IMR-90 (cell line): ENCODE data around the gene TAT. TPM values are rescaled to one million over a fixed set of nuclear protein-coding genes. Genes with fewer than 3 reads are reported as not detected.

Experiments used
- ATAC-seq: fragments of 200-7000 bp; cut with Tn5 transposase; 2 replicates; pipeline ENCODE4 v1.9.1; 2020; ENCODE audit warnings: low read depth, mild to moderate bottlenecking, moderate library complexity
- BruUV-seq: library from RNA; stranded (reverse); fragments of 400-500 nt; replicated peaks from 2 replicates; lab custom pipeline; 2021; lab: Mats Ljungman, UMichigan
- CTCF ChIA-PET: fragments of 300-600 bp; formaldehyde crosslinking; extraction: SDS; loops from one replicate; lab custom pipeline; 2021; ENCODE audit warnings: antibody characterized with exemption; lab: Yijun Ruan, JAX
- POLR2A ChIA-PET: fragments of 300-600 bp; sonication (Branson Sonifier 250); formaldehyde crosslinking; loops from one replicate; lab custom pipeline; 2022; ENCODE audit warnings: antibody characterized with exemption; ENCODE audit not compliant: unreplicated experiment; lab: Charles Lee
- DNase-seq: peaks from one replicate; pipeline ENCODE4 v3.0.0; 2013
- H2AFZ ChIP-seq: replicated peaks from 2 replicates; pipeline ENCODE3; 2013; ENCODE audit warnings: low read length, mild to moderate bottlenecking; ENCODE audit not compliant: poor library complexity
- H2AK5ac ChIP-seq: 2 replicates; pipeline ENCODE4 v1.6.1; 2013; ENCODE audit warnings: low read depth, low read length, inconsistent platforms
- H2AK9ac ChIP-seq: replicated peaks from 2 replicates; pipeline ENCODE3; 2013; ENCODE audit warnings: mild to moderate bottlenecking, low read depth, low read length, moderate library complexity; ENCODE audit not compliant: poor library complexity
- H2BK120ac ChIP-seq: 2 replicates; pipeline ENCODE4 v1.6.1; 2013; ENCODE audit warnings: low read depth, low read length, inconsistent platforms
- H2BK15ac ChIP-seq: 3 replicates; pipeline ENCODE4 v1.6.1; 2013; ENCODE audit warnings: low read depth, low read length, inconsistent platforms
- H2BK20ac ChIP-seq: 2 replicates; pipeline ENCODE4 v1.6.1; 2013; ENCODE audit warnings: low read depth, mild to moderate bottlenecking, inconsistent platforms, low read length, moderate library complexity
- H2BK5ac ChIP-seq: 2 replicates; pipeline ENCODE4 v1.6.1; 2013; ENCODE audit warnings: mild to moderate bottlenecking, low read depth, low read length, inconsistent platforms; ENCODE audit not compliant: poor library complexity, severe bottlenecking
- H3K14ac ChIP-seq: replicated peaks from 2 replicates; pipeline ENCODE4 v1.6.1; 2013; ENCODE audit warnings: low read depth, low read length, inconsistent platforms
- H3K18ac ChIP-seq: 2 replicates; pipeline ENCODE4 v1.6.1; 2013; ENCODE audit warnings: low read depth, low read length, control low read depth
- H3K23ac ChIP-seq: 2 replicates; pipeline ENCODE4 v1.6.1; 2013; ENCODE audit warnings: low read depth, low read length, inconsistent platforms
- H3K27ac ChIP-seq: 2 replicates; pipeline ENCODE4 v1.5.1; 2013; ENCODE audit warnings: mild to moderate bottlenecking, control low read depth, low read length; ENCODE audit not compliant: insufficient read depth
- H3K27me3 ChIP-seq: 2 replicates; pipeline ENCODE4 v1.6.1; 2013; ENCODE audit warnings: low read length; ENCODE audit not compliant: control insufficient read depth, insufficient read depth
- H3K36me3 ChIP-seq: 2 replicates; pipeline ENCODE4 v1.6.1; 2013; ENCODE audit warnings: low read length, mixed read lengths; ENCODE audit not compliant: control insufficient read depth, insufficient read depth
- H3K4ac ChIP-seq: 2 replicates; pipeline ENCODE4 v1.6.1; 2013; ENCODE audit warnings: low read depth, low read length, inconsistent platforms
- H3K4me1 ChIP-seq: 2 replicates; pipeline ENCODE4 v1.6.1; 2013; ENCODE audit warnings: low read length, mixed read lengths; ENCODE audit not compliant: control insufficient read depth, insufficient read depth
- H3K4me2 ChIP-seq: 2 replicates; pipeline ENCODE4 v1.6.1; 2013; ENCODE audit warnings: low read depth, mild to moderate bottlenecking, control low read depth, low read length, moderate library complexity
- H3K4me3 ChIP-seq: 2 replicates; pipeline ENCODE4 v1.5.1; 2013; ENCODE audit warnings: low read depth, mild to moderate bottlenecking, control low read depth, low read length, moderate library complexity; ENCODE audit not compliant: insufficient read depth
- H3K56ac ChIP-seq: 2 replicates; pipeline ENCODE4 v1.6.1; 2013; ENCODE audit warnings: low read length, inconsistent platforms; ENCODE audit not compliant: insufficient read depth; ENCODE audit errors: extremely low read depth
- H3K79me1 ChIP-seq, 2 experiments: 2 replicates each; pipeline ENCODE4 v1.6.1; 2013; ENCODE audit warnings: low read length in 2 of 2, inconsistent platforms in 1 of 2, low read depth in 1 of 2
- H3K9ac ChIP-seq: 2 replicates; pipeline ENCODE4 v1.6.1; 2013; ENCODE audit warnings: low read depth, low read length, control low read depth
- H3K9me1 ChIP-seq: 2 replicates; pipeline ENCODE4 v1.6.1; 2013; ENCODE audit warnings: low read length, inconsistent platforms; ENCODE audit not compliant: insufficient read depth
- H3K9me3 ChIP-seq: 2 replicates; pipeline ENCODE4 v1.6.1; 2013; ENCODE audit warnings: low read length; ENCODE audit not compliant: control insufficient read depth, insufficient read depth
- H4K20me1 ChIP-seq: 2 replicates; pipeline ENCODE4 v1.6.1; 2013; ENCODE audit warnings: low read length, inconsistent platforms; ENCODE audit not compliant: insufficient read depth
- H4K5ac ChIP-seq: 2 replicates; pipeline ENCODE4 v1.6.1; 2013; ENCODE audit warnings: mild to moderate bottlenecking, low read depth, low read length, control low read depth
- H4K8ac ChIP-seq, 2 experiments: 2 replicates each; pipeline ENCODE4 v1.6.1; 2013; ENCODE audit warnings: low read depth in 2 of 2, low read length in 2 of 2, control low read depth in 1 of 2, inconsistent platforms in 1 of 2
- H4K91ac ChIP-seq: 2 replicates; pipeline ENCODE4 v1.6.1; 2013; ENCODE audit warnings: low read depth, low read length, inconsistent platforms; ENCODE audit not compliant: insufficient read depth
- CEBPB ChIP-seq: IDR thresholded peaks from 2 replicates; pipeline ENCODE4 v1.6.1; 2012; ENCODE audit warnings: low read depth, low read length, improper control_type of control experiment
- CHD1 ChIP-seq: IDR thresholded peaks from 2 replicates; pipeline ENCODE4 v1.6.1; 2012; ENCODE audit warnings: low read depth, low read length, improper control_type of control experiment
- MXI1 ChIP-seq: IDR thresholded peaks from 2 replicates; pipeline ENCODE4 v1.6.1; 2012; ENCODE audit warnings: low read depth, mild to moderate bottlenecking, low read length, moderate library complexity, borderline replicate concordance
- NFE2L2 ChIP-seq: fragments of 150-350 bp; IDR thresholded peaks from 2 replicates; pipeline ENCODE4 v1.6.1; 2016; ENCODE audit warnings: low read depth, mild to moderate bottlenecking, low read length
- RAD21 ChIP-seq: IDR thresholded peaks from 2 replicates; pipeline ENCODE4 v1.6.1; 2012; ENCODE audit warnings: low read length, improper control_type of control experiment
- RCOR1 ChIP-seq: IDR thresholded peaks from 2 replicates; pipeline ENCODE4 v1.6.1; 2012; ENCODE audit warnings: mild to moderate bottlenecking, low read length, improper control_type of control experiment; ENCODE audit not compliant: insufficient replicate concordance
- RFX5 ChIP-seq: IDR thresholded peaks from 2 replicates; pipeline ENCODE4 v1.8.0; 2012; ENCODE audit warnings: low read depth, mild to moderate bottlenecking, low read length, moderate library complexity
- SMC3 ChIP-seq: fragments of 150-350 bp; IDR thresholded peaks from 2 replicates; pipeline ENCODE4 v1.6.1; 2016; ENCODE audit warnings: low read depth, mild to moderate bottlenecking, antibody characterized with exemption, low read length, moderate library complexity
- WGBS, 2 experiments: methylation state at CpG; one replicate each; pipeline versions ENCODE4 v1.1.5 to v1.1.7; 2013; ENCODE audit warnings: missing lambda C conversion rate in 2 of 2; ENCODE audit not compliant: insufficient read length in 1 of 2; ENCODE audit errors: extremely low coverage in 2 of 2; 5-methylcytosine and 5-hydroxymethylcytosine counted together
- dilution Hi-C: fragments of 300-500 bp; cut with HindIII; formaldehyde crosslinking; loops from one replicate; pipeline ENCODE4 v1.14.3; 2018; ENCODE audit warnings: low sequenced_read_pairs; ENCODE audit not compliant: unreplicated experiment
- in situ Hi-C: fragments of 300-500 bp; cut with MboI; formaldehyde crosslinking; loops from 3 replicates; pipeline ENCODE4 v1.14.3; 2019; ENCODE audit warnings: low sequenced_read_pairs, inconsistent platforms, mixed read lengths
- intact Hi-C: fragments of 100-400 bp; cut with micrococcal nuclease; formaldehyde crosslinking; loops from 2 replicates; pipeline ENCODE4 v1.10.0; 2022
- polyA plus RNA-seq, 3 experiments: library from polyadenylated mRNA; depleted of rRNA; stranded (reverse); fragments of >200 nt; gene quantifications; 2 replicates each; pipeline ENCODE4 v1.2.3, GENCODE V29; 2012; ENCODE audit warnings: low replicate concordance in 1 of 3
- total RNA-seq: library from RNA; depleted of rRNA; stranded (reverse); fragments of >200 nt; gene quantifications from 2 replicates; pipeline ENCODE4 v1.2.3, GENCODE V29; 2012

Gene TAT
- total and polyA plus RNA-seq, 2 of the 4 experiments (the other 2 are of a cell fraction), result not detected

GRCh38 chr16:71552698-71553503 lies 24.0 kb downstream of the TAT start:
- H3K27me3 ChIP-seq, result no peaks in the 10 kb centered on the region; the same call in 1 of the 2 replicates
- 4% methylated on average over 3 of the region's 6 CpGs; no CpG with 5 or more reads in 1 of the 2 experiments for WGBS, 2 experiments
- H3K18ac ChIP-seq, result no peak overlapping the region
- no peak overlapping the region for H4K8ac ChIP-seq
- H4K5ac ChIP-seq, result no peak overlapping the region
- H4K20me1 ChIP-seq, result no peaks in the 10 kb centered on the region
- DNase-seq (no peak), ATAC-seq (no peak)
- H3K4me1 ChIP-seq, result no peaks in the 10 kb centered on the region
- no peak overlapping the region for H2AK5ac ChIP-seq
- no peak overlapping the region for H2BK20ac ChIP-seq
- H3K9me1 ChIP-seq, result no peaks in the 10 kb centered on the region
- CTCF ChIA-PET, result interaction anchor here (0.6 kb wide), 1 partner anchor 8 kb away, joined by 3 read pairs; no protein-coding TSS in a partner anchor
- POLR2A ChIA-PET, result no interaction called here
- H3K4me2 ChIP-seq, result no peak overlapping the region
- dilution Hi-C loops (no loop called here), intact Hi-C loops (no loop called here), in situ Hi-C loops (no loop called here)
- no peak overlapping the region for H3K56ac ChIP-seq
- H2BK15ac ChIP-seq, result no peak overlapping the region
- H3K79me1 ChIP-seq, result no peaks in the 10 kb centered on the region
- no peak overlapping the region for H2BK5ac ChIP-seq
- no peak overlapping the region for H3K27ac ChIP-seq
- TF ChIP-seq CHD1, result no peak
- TF ChIP-seq RFX5, result no peak
- no peak for TF ChIP-seq RCOR1
- no peak for TF ChIP-seq NFE2L2
- no peak for TF ChIP-seq MXI1
- TF ChIP-seq RAD21, result no peak
- no peak for TF ChIP-seq CEBPB
- TF ChIP-seq SMC3, result no peak
- no peak overlapping the region for H3K9ac ChIP-seq
- H3K36me3 ChIP-seq, result no peaks in the 10 kb centered on the region
- no peak overlapping the region for H3K4me3 ChIP-seq
- no peaks in the 10 kb centered on the region for H3K9me3 ChIP-seq
- no peak overlapping the region for H3K14ac ChIP-seq
- H2BK120ac ChIP-seq, result no peak overlapping the region
- no TSS peak for BruUV-seq
- no peak overlapping the region for H2AK9ac ChIP-seq
- H2AFZ ChIP-seq, result no peak overlapping the region
- H3K23ac ChIP-seq, result no peak overlapping the region
- no peak overlapping the region for H4K91ac ChIP-seq
- no peak overlapping the region for H3K4ac ChIP-seq
